Spleen (tissue), 11 donors: ENCODE data around the gene ARFIP1. TPM values are rescaled to one million over a fixed set of nuclear protein-coding genes. Genes with fewer than 3 reads are reported as not detected.

Source experiments
- DNase-seq: peaks from one replicate; pipeline ENCODE4 v3.0.0-alpha.2; 2020
- H3K27ac ChIP-seq, 8 donors: fragments of 200-600 bp; sonication (generic) in 7 of 8; 1 replicate in 4 of 8; 2 replicates in 4 of 8; pipeline versions ENCODE4 v1.5.0 to v1.8.0; 2016 to 2021; ENCODE audit warnings: inconsistent platforms in 4 of 8, mild to moderate bottlenecking in 4 of 8, moderate library complexity in 1 of 8
- H3K27me3 ChIP-seq, 7 donors: fragments of 200-600 bp; sonication (generic) in 6 of 7; replicated peaks in 1 of 7; 1 replicate in 4 of 7; 2 replicates in 3 of 7; pipeline versions ENCODE4 v1.5.0 to v1.8.0; 2016 to 2021; ENCODE audit warnings: inconsistent platforms in 3 of 7, mild to moderate bottlenecking in 1 of 7
- H3K36me3 ChIP-seq, 6 donors: fragments of 200-600 bp; sonication (generic) in 5 of 6; 1 replicate in 4 of 6; 2 replicates in 2 of 6; pipeline versions ENCODE4 v1.5.0 to v1.8.0; 2016 to 2021; ENCODE audit warnings: inconsistent platforms in 2 of 6
- H3K4me1 ChIP-seq, 6 donors: fragments of 200-600 bp; sonication (generic) in 5 of 6; 1 replicate in 3 of 6; 2 replicates in 3 of 6; pipeline versions ENCODE4 v1.5.0 to v1.8.0; 2016 to 2021; ENCODE audit warnings: inconsistent platforms in 3 of 6
- H3K4me3 ChIP-seq, 8 donors: fragments of 200-600 bp; sonication (generic) in 7 of 8; 1 replicate in 4 of 8; 2 replicates in 4 of 8; pipeline versions ENCODE4 v1.5.0 to v1.8.0; 2016 to 2021; ENCODE audit warnings: inconsistent platforms in 4 of 8, mild to moderate bottlenecking in 4 of 8, moderate library complexity in 2 of 8
- H3K9me3 ChIP-seq, 8 donors: fragments of 200-600 bp; sonication (generic) in 7 of 8; 1 replicate in 4 of 8; 2 replicates in 4 of 8; pipeline versions ENCODE4 v1.5.0 to v1.8.0; 2016 to 2021; ENCODE audit warnings: inconsistent platforms in 4 of 8
- POLR2A ChIP-seq, 3 donors: fragments of 450-650 bp; IDR thresholded peaks; one replicate each; pipeline ENCODE4 v1.5.1; 2017; ENCODE audit warnings: antibody characterized with exemption in 3 of 3, mild to moderate bottlenecking in 1 of 3
- POLR2AphosphoS5 ChIP-seq, 3 donors: sonication (generic); formaldehyde crosslinking; IDR thresholded peaks; one replicate each; pipeline ENCODE4 v1.5.1; 2017; ENCODE audit warnings: antibody characterized with exemption in 3 of 3
- WGBS, 5 donors: extraction: QIAGEN DNeasy Blood & Tissue Kit in 3 of 5; methylation state at CpG; one replicate each; pipeline versions ENCODE4 v1.1.5 to v1.1.7; 2013 to 2018; 5-methylcytosine and 5-hydroxymethylcytosine counted together
- intact Hi-C: fragments of 100-400 bp; cut with DNase I; formaldehyde crosslinking; loops from one replicate; pipeline ENCODE4 v1.15.0; 2023; ENCODE audit warnings: low total_unique reads
- polyA plus RNA-seq, 3 donors: library from polyadenylated mRNA; stranded (reverse); fragments of 200-250 nt; gene quantifications; one replicate each; pipeline ENCODE4 v1.2.1, GENCODE V29; 2013
- total RNA-seq, 7 donors: library from RNA; depleted of rRNA in 3 of 7; stranded (reverse); fragments of >200 nt in 3 of 7; fragmentation: NEBNext Ultra II Directional in 4 of 7; extraction: Animal tissue kit (Norgen Biotek cat#: 25700) in 4 of 7; gene quantifications; one replicate each; pipeline versions ENCODE4 v1.1.0 to v1.2.1, GENCODE V29; 2016 to 2021
- TF ChIP-seq, protein P1 (sequence below), 11 experiments: fragments of 200-600 bp in 7 of 11; fragments of 450-650 bp in 4 of 11; sonication (generic) in 4 of 11; IDR thresholded peaks in 8 of 11; conservative IDR thresholded peaks in 3 of 11; 1 replicate in 7 of 11; 2 replicates in 4 of 11; pipeline versions ENCODE4 v1.4.0 to v1.8.0; 2016 to 2021; ENCODE audit warnings: antibody characterized with exemption in 11 of 11, inconsistent platforms in 4 of 11, mild to moderate bottlenecking in 1 of 11
- donor health status: healthy with polysubstance abuse.
- donor health status: DM: no; HTN: no; CAD: no; lungs with moderate emphysema.
- donor health status: DM: no; HTN: no; CAD: no.
- donor health status: Bipolar disorder and iron deficiency.
- donor health status: healthy.
- donor health status: DM: no; HTN: no; CAD: no.
- donor health status: DM: yes; HTN: yes; CAD: no.

The ARFIP1 gene
- total and polyA plus RNA-seq, 10 donors, result 13.9 to 35.0 (median 26.8) TPM

DNA sequence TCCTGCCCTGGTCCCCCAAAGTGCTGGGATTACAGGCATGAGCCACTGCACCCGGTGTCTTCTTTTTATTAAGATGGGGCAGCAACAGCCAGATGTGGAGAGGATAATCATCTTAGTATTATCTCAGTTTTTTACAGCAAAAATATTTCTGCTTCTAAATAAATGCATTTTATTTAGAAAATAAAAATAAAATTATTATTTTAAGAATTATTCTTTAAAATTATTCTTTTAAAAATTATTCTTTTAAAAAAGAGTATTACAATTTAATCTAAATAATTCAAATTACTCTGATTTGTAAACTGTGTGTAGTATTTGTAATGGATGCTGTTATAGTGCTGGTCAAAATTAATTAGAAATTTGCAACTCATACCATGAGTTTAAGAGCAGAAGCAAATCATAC, 67.6 kb downstream of the ARFIP1 start:
- intact Hi-C loops, result loop anchor here (5.0 kb wide), 1 partner anchor 280 kb away; no protein-coding TSS in a partner anchor
- no peak for TF ChIP-seq POLR2AphosphoS5 (IDR thresholded peaks at IDR 0.05)
- TF ChIP-seq, protein P1, sequence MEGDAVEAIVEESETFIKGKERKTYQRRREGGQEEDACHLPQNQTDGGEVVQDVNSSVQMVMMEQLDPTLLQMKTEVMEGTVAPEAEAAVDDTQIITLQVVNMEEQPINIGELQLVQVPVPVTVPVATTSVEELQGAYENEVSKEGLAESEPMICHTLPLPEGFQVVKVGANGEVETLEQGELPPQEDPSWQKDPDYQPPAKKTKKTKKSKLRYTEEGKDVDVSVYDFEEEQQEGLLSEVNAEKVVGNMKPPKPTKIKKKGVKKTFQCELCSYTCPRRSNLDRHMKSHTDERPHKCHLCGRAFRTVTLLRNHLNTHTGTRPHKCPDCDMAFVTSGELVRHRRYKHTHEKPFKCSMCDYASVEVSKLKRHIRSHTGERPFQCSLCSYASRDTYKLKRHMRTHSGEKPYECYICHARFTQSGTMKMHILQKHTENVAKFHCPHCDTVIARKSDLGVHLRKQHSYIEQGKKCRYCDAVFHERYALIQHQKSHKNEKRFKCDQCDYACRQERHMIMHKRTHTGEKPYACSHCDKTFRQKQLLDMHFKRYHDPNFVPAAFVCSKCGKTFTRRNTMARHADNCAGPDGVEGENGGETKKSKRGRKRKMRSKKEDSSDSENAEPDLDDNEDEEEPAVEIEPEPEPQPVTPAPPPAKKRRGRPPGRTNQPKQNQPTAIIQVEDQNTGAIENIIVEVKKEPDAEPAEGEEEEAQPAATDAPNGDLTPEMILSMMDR (IDR thresholded peaks at IDR 0.05 in 8 of 11, conservative IDR thresholded peaks at IDR 0.05 in 3 of 11), result no peak
- TF ChIP-seq POLR2A (IDR thresholded peaks at IDR 0.05), result no peak

DNA sequence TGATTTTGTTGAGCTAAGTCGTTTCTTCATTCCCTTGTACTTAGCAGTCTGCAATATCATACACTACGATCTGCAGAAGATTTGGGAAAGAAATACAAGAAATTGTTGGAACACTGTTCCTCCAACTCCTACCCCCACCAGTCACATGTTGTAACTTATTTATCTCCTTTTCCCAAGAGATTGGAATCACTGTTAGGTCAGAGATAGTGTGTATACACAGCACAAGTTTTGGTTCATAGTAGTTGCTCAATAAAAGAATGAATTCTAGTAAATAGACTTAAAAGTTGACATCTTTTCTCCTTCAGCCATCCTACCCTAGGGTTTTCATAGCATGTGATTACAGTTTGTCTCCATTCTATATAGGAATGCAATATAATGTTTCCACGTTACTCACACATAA, 68.8 kb downstream of the ARFIP1 start:
- intact Hi-C loops, result loop anchor here (5.0 kb wide), 1 partner anchor 279 kb away; no protein-coding TSS in a partner anchor
- Histone ChIP-seq H3K9me3 (peaks cover 8 to 18% (median 16%) of the 10 kb centered on the region in 8 donors), H3K4me1 (peaks cover 5 to 31% (median 19%) of the 10 kb centered on the region in 6 donors), H3K27ac (no peak overlapping the region), H3K4me3 (no peak overlapping the region), H3K27me3 (no peaks in the 10 kb centered on the region), H3K36me3 (peaks cover 0 to 13% (median 0%) of the 10 kb centered on the region in 6 donors)
- DNase-seq, result no peak
- 93 to 97% (median 95%) methylated on average over 3 of the region's 3 CpGs for WGBS, 5 donors
- TF ChIP-seq POLR2A (IDR thresholded peaks at IDR 0.05) (no peak), POLR2AphosphoS5 (IDR thresholded peaks at IDR 0.05) (no peak)
- TF ChIP-seq, protein P1 (IDR thresholded peaks at IDR 0.05 in 8 of 11, conservative IDR thresholded peaks at IDR 0.05 in 3 of 11), result no peak

More for the DNA sequence above, 67.6 kb downstream of the ARFIP1 start:
- no peaks in the 10 kb centered on the region for H3K27me3 ChIP-seq
- H3K9me3 ChIP-seq, result peaks cover 0 to 7% (median 5%) of the 10 kb centered on the region in 8 donors
- no peak overlapping the region for H3K4me3 ChIP-seq
- 93 to 100% (median 97%) methylated on average over 1 of the region's 1 CpG for WGBS, 5 donors
- H3K27ac ChIP-seq, result no peak overlapping the region
- peaks cover 0 to 3% (median 0%) of the 10 kb centered on the region in 6 donors for H3K36me3 ChIP-seq
- peaks cover 5 to 31% (median 19%) of the 10 kb centered on the region in 6 donors for H3K4me1 ChIP-seq
- no peak for DNase-seq

GRCh38 chr4:152849350-152849749, 69.6 kb downstream of the ARFIP1 start:
- no peak for DNase-seq
- intact Hi-C loops, result loop anchor here (5.0 kb wide), 1 partner anchor 278 kb away; no protein-coding TSS in a partner anchor
- Histone ChIP-seq H3K4me1 (peaks cover 5 to 31% (median 19%) of the 10 kb centered on the region in 6 donors), H3K36me3 (peaks cover 0 to 10% (median 0%) of the 10 kb centered on the region in 6 donors), H3K4me3 (no peak overlapping the region), H3K27ac (peak overlapping the region in 1 of 8 donors; percentile 78), H3K9me3 (peaks cover 12 to 26% (median 25%) of the 10 kb centered on the region in 8 donors), H3K27me3 (no peaks in the 10 kb centered on the region)
- 91 to 97% (median 95%) methylated on average over 2 of the region's 2 CpGs for WGBS, 5 donors
- TF ChIP-seq, protein P1 (IDR thresholded peaks at IDR 0.05 in 8 of 11, conservative IDR thresholded peaks at IDR 0.05 in 3 of 11), result no peak
- TF ChIP-seq POLR2A (IDR thresholded peaks at IDR 0.05), result no peak
- no peak for TF ChIP-seq POLR2AphosphoS5 (IDR thresholded peaks at IDR 0.05)

GRCh38 chr4:152850377-152850776, 70.6 kb downstream of the ARFIP1 start:
- peak in 1 of 3 donors; percentile 37 for TF ChIP-seq POLR2AphosphoS5 (IDR thresholded peaks at IDR 0.05)
- TF ChIP-seq, protein P1 (IDR thresholded peaks at IDR 0.05 in 8 of 11, conservative IDR thresholded peaks at IDR 0.05 in 3 of 11), result no peak
- Histone ChIP-seq H3K27ac (peak overlapping the region in 6 of 8 donors; percentile 12 to 78 (median 52)), H3K4me3 (peak overlapping the region in 1 of 8 donors; percentile 46), H3K27me3 (no peaks in the 10 kb centered on the region), H3K36me3 (peaks cover 0 to 10% (median 0%) of the 10 kb centered on the region in 6 donors), H3K9me3 (peaks cover 12 to 35% (median 29%) of the 10 kb centered on the region in 8 donors), H3K4me1 (peaks cover 5 to 31% (median 19%) of the 10 kb centered on the region in 6 donors)
- intact Hi-C loops, result no loop called here
- no peak for DNase-seq
- WGBS, 5 donors, result 5 to 14% (median 12%) methylated on average over 4 of the region's 4 CpGs
